ENCODE results near the gene B3GAT1.

The B3GAT1 gene

GRCh38 chr11:134390706-134391569 is 21.1 kb downstream of the B3GAT1 start:
- no peak for DNase-seq (ENCODE audit: low spot score)

GRCh38 chr11:134389464-134390180 is 22.4 kb downstream of the B3GAT1 start:
- no peak for DNase-seq (ENCODE audit: low spot score)

DNA sequence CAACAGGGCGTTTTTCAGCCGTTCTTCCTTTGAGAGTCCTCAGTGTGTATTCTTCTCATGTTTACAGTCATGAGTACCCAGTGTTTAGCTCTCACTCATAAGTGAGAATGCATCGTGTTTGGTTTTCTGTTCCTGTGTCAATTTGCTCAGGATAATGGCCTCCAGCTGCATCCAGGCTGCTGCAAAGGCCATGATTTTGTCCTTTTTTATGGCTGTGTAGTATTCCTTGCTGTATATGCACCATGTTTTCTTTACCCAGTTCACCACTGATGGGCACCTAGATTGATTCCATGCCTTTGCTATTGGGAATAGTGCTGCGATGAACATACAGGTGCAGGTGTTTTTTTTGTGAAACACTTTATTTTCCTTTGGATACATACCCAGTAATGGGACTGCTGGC is 23.5 kb downstream of the B3GAT1 start:
- DNase-seq (ENCODE audit: low spot score), result no peak

- DNase-seq (ENCODE audit: low spot score), result no peak
Measured at GRCh38 chr11:134387501-134387900, 24.5 kb downstream of the B3GAT1 start.

DNA sequence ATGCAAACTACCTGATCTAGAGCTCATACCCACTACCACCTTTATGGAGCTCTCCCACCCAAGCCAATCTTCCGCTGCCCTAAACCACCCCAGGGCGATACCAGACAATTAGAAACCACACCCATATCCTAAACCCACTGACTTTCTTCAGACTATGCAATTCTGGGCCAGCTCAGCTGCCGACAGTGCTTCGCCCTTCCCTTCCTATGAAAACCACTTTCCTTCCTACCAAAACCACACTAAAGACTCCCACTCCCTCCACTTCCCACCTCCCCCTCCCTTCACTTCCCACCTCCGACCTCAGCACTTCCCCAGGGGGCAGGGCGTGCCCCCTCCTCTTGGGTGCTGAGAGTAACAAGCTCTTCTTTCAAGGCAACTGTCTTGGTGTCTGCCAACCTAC is 25.1 kb downstream of the B3GAT1 start:
- no peak for DNase-seq (ENCODE audit: low spot score)

- DNase-seq (ENCODE audit: low spot score), result peak; percentile 26
Measured at GRCh38 chr11:134385774-134386565, 26.1 kb downstream of the B3GAT1 start.

DNA sequence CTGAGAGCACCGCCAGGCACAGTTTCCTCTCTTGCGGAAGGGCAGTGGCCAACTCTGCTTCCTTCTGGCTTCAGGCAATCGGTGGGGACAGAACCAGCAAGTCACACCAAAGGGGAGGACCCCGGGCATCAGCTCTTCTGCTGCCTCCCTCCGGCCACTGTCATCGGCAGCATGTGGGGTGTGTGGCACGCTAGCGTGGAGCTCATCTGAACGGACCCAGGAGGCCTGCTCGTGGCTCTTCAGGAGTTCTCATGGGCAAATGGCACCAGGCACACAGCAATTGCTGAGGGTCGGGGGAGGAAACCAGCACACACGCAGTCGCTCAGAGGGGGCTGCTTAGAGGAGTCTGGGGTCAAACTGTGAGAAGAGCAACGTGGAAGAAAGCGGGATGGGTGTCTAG is 26.9 kb downstream of the B3GAT1 start:
- no peak for DNase-seq (ENCODE audit: low spot score)

GRCh38 chr11:134384406-134384805 is 27.6 kb downstream of the B3GAT1 start:
- DNase-seq (ENCODE audit: low spot score), result no peak

DNA sequence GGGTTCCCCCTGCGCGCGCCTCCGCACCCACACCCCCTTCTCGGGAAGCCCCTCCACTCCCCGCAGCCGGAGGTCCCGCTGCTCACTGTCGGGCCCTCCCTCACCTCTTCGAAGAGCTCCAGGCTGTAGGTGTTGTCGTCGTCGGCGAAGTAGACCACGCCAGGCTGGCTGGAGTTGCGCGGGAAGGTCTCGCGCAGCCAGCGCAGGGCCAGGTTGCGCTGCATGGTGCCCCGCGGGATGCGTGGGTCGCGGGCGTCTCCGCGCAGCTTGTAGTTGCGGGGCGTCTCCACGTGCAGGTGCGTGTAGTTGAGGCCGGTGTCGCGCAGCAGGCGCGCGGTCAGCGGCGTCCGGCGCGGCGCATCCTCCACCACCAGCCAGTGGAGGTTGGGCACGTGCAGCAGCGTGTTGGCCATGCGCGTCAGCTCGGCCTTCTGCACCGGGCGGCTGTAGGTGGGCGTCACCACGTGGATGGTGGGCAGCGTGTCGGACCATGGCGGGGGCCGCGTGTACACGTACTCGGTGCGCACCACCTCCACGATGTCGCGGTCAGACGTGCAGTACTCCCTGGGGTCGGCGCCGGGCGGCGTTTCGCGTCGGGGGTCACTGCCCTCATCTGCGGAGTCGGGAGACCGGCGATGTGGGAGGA is 28.3 kb downstream of the B3GAT1 start:
- no peak for DNase-seq (ENCODE audit: low spot score)

GRCh38 chr11:134382830-134383229 is 29.2 kb downstream of the B3GAT1 start:
- no peak for DNase-seq (ENCODE audit: low spot score)

DNA sequence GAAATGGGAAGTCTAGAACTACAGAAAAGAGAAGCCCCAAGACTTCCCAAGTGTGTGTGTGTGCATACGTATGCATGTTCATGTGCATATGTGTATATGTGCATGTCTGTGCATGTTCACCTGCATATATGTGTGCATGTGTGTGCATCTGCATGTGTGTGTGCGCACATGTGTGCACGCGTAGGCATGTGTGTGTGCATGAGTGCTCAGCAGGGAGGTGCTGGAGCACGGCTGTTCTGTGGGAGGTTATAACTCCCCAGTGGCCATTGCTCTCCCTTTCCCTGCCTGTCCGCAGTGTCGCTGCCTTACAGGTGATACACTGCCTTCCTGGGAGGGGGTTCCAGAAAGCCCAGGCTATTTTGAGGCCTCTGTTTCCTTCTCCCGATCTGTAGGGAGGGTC is 29.8 kb downstream of the B3GAT1 start:
- no peak for DNase-seq (ENCODE audit: low spot score)

DNA sequence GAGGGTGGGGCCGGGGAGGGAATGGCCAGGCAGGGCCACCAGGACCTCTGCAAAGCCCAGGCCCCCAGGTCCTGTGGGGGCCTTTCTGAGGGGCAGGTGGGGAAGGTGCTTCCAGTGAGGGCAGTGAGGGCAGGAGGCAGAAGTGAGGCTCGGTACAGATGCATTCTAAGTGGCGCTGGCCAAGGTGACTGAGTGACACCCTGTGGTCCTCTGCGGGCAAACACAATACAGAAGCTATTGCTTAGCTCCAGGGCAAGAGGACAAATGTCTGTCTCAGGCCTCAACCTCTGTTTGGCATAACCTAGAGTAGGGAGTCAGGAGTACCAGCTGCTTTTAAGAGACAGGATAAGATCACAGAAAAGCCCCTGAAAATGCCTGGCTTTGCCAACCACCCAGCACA is 31.3 kb downstream of the B3GAT1 start:
- DNase-seq (ENCODE audit: low spot score), result no peak

DNA sequence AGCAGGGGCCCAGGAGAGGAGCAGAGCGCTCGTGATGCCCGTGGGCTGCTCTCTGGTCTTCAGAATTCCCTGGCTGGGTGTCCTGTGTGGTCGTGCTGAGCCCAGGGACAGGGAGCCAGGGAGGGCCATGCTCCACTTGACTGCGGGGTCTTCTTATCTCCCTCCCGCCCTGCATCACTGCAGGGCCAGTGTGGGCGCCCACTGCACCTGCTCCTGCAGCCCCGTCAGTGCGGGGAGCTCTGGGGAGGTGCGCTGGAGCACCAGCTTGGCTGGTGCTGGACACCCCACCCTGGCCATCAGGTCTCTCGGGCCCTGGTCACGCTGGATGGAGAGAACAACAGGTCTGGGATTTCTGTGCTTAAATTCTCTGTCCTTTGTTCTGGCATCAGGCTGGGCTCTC is 31.8 kb downstream of the B3GAT1 start:
- DNase-seq (ENCODE audit: low spot score), result no peak

GRCh38 chr11:134379241-134379640 is 32.8 kb downstream of the B3GAT1 start:
- DNase-seq (ENCODE audit: low spot score), result no peak

DNA sequence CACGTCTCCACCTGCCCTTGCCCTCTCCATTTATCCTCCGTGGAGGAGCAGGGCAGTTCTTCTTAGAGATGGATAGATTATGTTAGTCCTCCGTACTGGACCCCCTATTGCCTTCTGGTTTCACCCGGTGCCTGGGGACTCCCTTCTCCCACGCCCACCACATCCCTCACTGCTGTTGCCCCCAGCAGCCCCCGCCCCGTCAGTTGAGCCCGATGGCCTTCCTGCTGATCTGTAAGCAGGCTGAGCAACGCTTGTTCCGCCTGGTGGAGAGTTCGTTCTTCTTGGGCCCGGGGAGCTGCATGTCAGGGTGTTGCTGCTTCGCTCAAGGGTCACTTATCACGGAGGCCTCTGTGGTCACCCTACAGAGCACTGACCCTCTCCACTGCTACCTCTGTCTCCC is 34.2 kb downstream of the B3GAT1 start:
- DNase-seq (ENCODE audit: low spot score), result no peak

GRCh38 chr11:134376150-134376921 is 35.7 kb downstream of the B3GAT1 start:
- DNase-seq (ENCODE audit: low spot score), result no peak

GRCh38 chr11:134374891-134375550 is 37.0 kb downstream of the B3GAT1 start:
- no peak for DNase-seq (ENCODE audit: low spot score)

GRCh38 chr11:134374171-134374570 is 37.9 kb downstream of the B3GAT1 start:
- DNase-seq (ENCODE audit: low spot score), result no peak

DNA sequence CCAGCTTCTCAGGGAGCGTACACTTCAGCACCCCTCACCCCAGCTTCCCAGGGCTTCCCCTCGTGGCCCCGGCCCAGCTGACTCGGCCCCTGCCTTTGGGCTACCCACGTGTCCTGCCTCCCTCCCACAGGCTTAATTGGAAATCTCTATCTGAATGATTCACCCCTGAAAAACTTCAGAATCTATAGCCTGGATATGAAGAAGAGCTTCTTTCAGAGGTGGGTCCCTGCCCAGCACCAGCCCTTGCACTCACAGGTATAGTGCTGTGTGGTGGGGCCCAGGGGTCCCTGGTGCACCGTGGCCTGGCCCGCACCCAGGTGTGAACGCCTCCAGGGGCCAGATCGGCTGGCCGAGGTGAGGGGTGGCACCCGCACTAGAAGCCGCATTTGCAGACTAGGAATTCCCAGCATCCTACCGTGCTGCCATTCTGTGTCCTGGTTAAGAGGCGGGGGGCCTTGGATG is 38.4 kb downstream of the B3GAT1 start:
- DNase-seq (ENCODE audit: low spot score), result no peak

DNA sequence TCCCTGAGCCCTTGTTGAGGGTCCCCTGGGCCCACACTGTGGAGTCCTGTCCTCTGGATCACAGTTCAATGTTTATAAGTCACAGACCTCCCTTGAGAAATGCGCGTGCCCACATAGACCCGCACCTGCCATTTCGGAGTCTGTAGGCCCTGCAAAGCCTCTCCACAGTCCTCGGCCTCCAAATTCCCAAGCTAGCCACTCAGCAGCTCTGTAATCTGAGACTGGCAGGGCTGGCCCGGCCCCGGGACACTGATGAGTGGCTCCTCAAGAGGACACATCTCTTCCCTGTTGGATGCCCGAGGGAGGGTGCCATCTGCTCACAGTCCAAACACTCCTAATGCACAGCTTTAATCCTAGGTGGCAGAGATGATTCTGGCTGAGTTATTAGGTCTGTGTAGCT is 39.1 kb downstream of the B3GAT1 start:
- DNase-seq (ENCODE audit: low spot score), result no peak

GRCh38 chr11:134372536-134372935 is 39.5 kb downstream of the B3GAT1 start:
- no peak for DNase-seq (ENCODE audit: low spot score)
